Lower lobe of right lung (tissue), 2 donors: ENCODE data around the gene BHLHE23. TPM values are rescaled to one million over a fixed set of nuclear protein-coding genes. Genes with fewer than 3 reads are reported as not detected.
"Not testable (repeated sequence)": the region's sequence is repeated elsewhere in the genome, so short reads cannot be mapped to it uniquely, and the experiment has no call there.

Experiments used
- ATAC-seq, 2 donors: fragments of 200-7000 bp; cut with Tn5 transposase; one replicate each; pipeline ENCODE4 v1.9.1; 2020 to 2022; ENCODE audit warnings: mild to moderate bottlenecking in 2 of 2, moderate library complexity in 2 of 2
- DNase-seq: peaks from one replicate; pipeline ENCODE4 v3.0.0-alpha.2; 2020
- H3K27ac ChIP-seq: fragments of 200-600 bp; one replicate; pipeline ENCODE4 v1.8.0; 2022
- H3K27me3 ChIP-seq: fragments of 200-600 bp; one replicate; pipeline ENCODE4 v1.8.0; 2022; ENCODE audit warnings: low read depth
- H3K36me3 ChIP-seq: fragments of 200-600 bp; one replicate; pipeline ENCODE4 v1.8.0; 2022; ENCODE audit warnings: mild to moderate bottlenecking
- H3K4me1 ChIP-seq: fragments of 200-600 bp; one replicate; pipeline ENCODE4 v1.8.0; 2022
- H3K4me3 ChIP-seq: fragments of 200-600 bp; one replicate; pipeline ENCODE4 v1.8.0; 2022; ENCODE audit warnings: mild to moderate bottlenecking
- H3K9me3 ChIP-seq: fragments of 200-600 bp; one replicate; pipeline ENCODE4 v1.8.0; 2022
- intact Hi-C: fragments of 100-400 bp; cut with DNase I; formaldehyde crosslinking; loops from one replicate; pipeline ENCODE4 v1.11.0; 2022
- total RNA-seq: library from RNA; stranded (reverse); fragmentation: NEBNext Ultra II Directional; extraction: Animal tissue kit (Norgen Biotek cat#: 25700); gene quantifications from one replicate; pipeline ENCODE4 v1.2.1, GENCODE V29; 2021
- TF ChIP-seq, protein P1 (sequence below): fragments of 200-600 bp; IDR thresholded peaks from one replicate; pipeline ENCODE4 v1.8.0; 2022; ENCODE audit warnings: antibody characterized with exemption, mild to moderate bottlenecking
- donor health status: DM: no; HTN: yes; CAD: no; lungs with severe emphysema.

BHLHE23 gene
- total RNA-seq, 1 donor from 2014 or later: not detected

DNA sequence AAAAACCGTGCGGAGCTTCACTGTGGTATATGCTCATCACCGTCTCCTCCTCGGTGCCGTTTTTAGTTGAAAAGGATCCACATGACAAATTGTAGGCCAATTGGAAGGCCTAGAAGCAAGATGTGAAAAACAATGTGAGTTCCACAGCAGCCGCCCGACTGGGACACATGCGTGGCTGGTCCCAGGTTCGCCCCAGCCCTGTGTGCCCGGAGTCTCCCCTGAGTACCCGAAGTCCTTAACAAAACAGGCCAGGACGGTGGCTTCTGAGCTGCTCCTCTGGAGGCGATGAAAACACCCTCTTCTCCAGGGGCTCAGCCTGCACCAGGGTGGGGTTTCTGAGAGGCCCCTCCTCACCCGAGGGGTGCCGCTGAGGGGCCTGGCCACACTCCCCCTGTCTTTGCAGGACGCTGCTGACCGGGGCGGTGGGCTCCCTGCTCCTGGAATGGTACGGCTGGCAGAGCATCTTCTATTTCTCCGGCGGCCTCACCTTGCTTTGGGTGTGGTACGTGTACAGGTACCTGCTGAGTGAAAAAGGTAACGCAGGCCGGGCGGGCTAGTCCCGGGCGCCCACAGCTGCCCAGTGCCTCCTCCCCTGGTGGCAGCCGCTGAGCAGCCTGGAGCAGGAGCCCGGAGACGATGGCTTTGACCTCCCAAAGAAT lies 44.4 kb downstream of the BHLHE23 start:
- ATAC-seq (no peak), DNase-seq (no peak)
- TF ChIP-seq, protein P1, sequence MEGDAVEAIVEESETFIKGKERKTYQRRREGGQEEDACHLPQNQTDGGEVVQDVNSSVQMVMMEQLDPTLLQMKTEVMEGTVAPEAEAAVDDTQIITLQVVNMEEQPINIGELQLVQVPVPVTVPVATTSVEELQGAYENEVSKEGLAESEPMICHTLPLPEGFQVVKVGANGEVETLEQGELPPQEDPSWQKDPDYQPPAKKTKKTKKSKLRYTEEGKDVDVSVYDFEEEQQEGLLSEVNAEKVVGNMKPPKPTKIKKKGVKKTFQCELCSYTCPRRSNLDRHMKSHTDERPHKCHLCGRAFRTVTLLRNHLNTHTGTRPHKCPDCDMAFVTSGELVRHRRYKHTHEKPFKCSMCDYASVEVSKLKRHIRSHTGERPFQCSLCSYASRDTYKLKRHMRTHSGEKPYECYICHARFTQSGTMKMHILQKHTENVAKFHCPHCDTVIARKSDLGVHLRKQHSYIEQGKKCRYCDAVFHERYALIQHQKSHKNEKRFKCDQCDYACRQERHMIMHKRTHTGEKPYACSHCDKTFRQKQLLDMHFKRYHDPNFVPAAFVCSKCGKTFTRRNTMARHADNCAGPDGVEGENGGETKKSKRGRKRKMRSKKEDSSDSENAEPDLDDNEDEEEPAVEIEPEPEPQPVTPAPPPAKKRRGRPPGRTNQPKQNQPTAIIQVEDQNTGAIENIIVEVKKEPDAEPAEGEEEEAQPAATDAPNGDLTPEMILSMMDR: no peak
- Histone ChIP-seq H3K9me3 (no peaks in the 10 kb centered on the region), H3K4me3 (no peak overlapping the region), H3K27ac (no peak overlapping the region), H3K27me3 (no peaks in the 10 kb centered on the region), H3K36me3 (peaks cover 6% of the 10 kb centered on the region), H3K4me1 (no peaks in the 10 kb centered on the region)
- intact Hi-C loops: no loop called here

- ATAC-seq: no peak
- no peak overlapping the region for H3K4me3 ChIP-seq
- TF ChIP-seq, protein P1: no peak
Measured at GRCh38 chr20:62961799-62962198, 45.0 kb downstream of the BHLHE23 start.

GRCh38 chr20:62961310-62961783 lies 45.4 kb downstream of the BHLHE23 start:
- TF ChIP-seq, protein P1: no peak
- Histone ChIP-seq H3K4me3 (no peak overlapping the region), H3K27ac (no peak overlapping the region), H3K4me1 (no peaks in the 10 kb centered on the region), H3K27me3 (no peaks in the 10 kb centered on the region), H3K9me3 (no peaks in the 10 kb centered on the region), H3K36me3 (peaks cover 6% of the 10 kb centered on the region)
- DNase-seq: no peak
- no peak for ATAC-seq
- intact Hi-C loops: no loop called here

More at GRCh38 chr20:62961799-62962198, 45.0 kb downstream of the BHLHE23 start:
- Histone ChIP-seq H3K9me3 (no peaks in the 10 kb centered on the region), H3K4me1 (no peaks in the 10 kb centered on the region), H3K27ac (no peak overlapping the region), H3K36me3 (peaks cover 6% of the 10 kb centered on the region), H3K27me3 (no peaks in the 10 kb centered on the region)
- intact Hi-C loops: no loop called here
- no peak for DNase-seq

- H3K9me3 ChIP-seq, intact Hi-C loops, DNase-seq, ATAC-seq, H3K27me3 ChIP-seq, H3K4me1 ChIP-seq, H3K27ac ChIP-seq, H3K4me3 ChIP-seq, H3K36me3 ChIP-seq: not testable (repeated sequence)
Measured at GRCh38 chr20:62960446-62961309, 46.1 kb downstream of the BHLHE23 start.

DNA sequence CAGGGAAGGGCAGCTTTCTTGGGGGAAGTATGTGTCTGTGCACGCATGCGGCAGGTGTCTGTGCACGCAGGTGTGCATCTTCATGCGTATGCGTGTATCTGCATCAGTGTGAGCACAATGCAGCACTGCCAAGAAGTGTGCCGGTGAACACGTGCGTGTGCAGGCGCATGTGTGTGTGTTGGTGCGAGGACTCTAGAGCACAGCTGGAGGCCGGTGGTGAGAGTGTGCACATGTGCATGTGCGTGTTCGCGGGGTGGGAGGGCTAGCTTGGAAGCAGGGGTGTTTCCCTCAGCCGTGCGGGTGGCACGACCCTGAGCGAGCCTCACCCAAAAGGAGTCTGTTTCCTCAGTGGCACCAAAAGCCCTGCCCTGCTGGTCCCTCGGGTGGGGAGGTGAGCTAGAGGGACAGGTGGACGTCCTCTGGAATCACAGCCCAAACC lies 46.7 kb downstream of the BHLHE23 start:
- Histone ChIP-seq H3K27ac (no peak overlapping the region), H3K4me1 (no peaks in the 10 kb centered on the region), H3K4me3 (no peak overlapping the region), H3K9me3 (no peaks in the 10 kb centered on the region), H3K36me3 (peaks cover 6% of the 10 kb centered on the region), H3K27me3 (no peaks in the 10 kb centered on the region)
- no peak for ATAC-seq
- TF ChIP-seq, protein P1: no peak
- intact Hi-C loops: no loop called here
- no peak for DNase-seq
